ENCODE measurements around the gene CNTRL. TPM values are rescaled to one million over a fixed set of nuclear protein-coding genes. Genes with fewer than 3 reads are reported as not detected.

CNTRL gene
- total and polyA plus RNA-seq, 2 donors (not counting 1 experiment from before 2014, with no cell fraction given): 40.0 to 146 TPM

GRCh38 chr9:121138973-121139372 is 64.2 kb downstream of the CNTRL start:
- Histone ChIP-seq H3K4me2 (replicated peaks; ENCODE audit: low read depth, low read length, poor library complexity, severe bottlenecking) (no peak overlapping the region), H4K20me1 (ENCODE audit: control insufficient read depth, insufficient read depth, low read length, poor library complexity, severe bottlenecking) (no peaks in the 10 kb centered on the region), H3K79me2 (ENCODE audit: control insufficient read depth, insufficient read depth, low read length) (peaks cover 23% of the 10 kb centered on the region), H3K36me3 (replicated peaks in 1 of 2; ENCODE audit: control extremely low read depth in 1 of 2, control insufficient read depth in 1 of 2, extremely low read depth in 1 of 2, insufficient read depth in 2 of 2, low read length in 1 of 2) (peaks cover 36 to 91% of the 10 kb centered on the region in 2 experiments), H3K4me1 (ENCODE audit: control insufficient read depth in 2 of 2, insufficient read depth in 2 of 2, low read length in 2 of 2) (no peaks in the 10 kb centered on the region), H3K27ac (ENCODE audit: low read length in 2 of 2) (no peak overlapping the region), H3K9me3 (ENCODE audit: control extremely low read depth in 1 of 3, control insufficient read depth in 2 of 3, insufficient read depth in 1 of 3, low read length in 2 of 3) (no peaks in the 10 kb centered on the region), H3K27me3 (replicated peaks in 1 of 4; ENCODE audit: control extremely low read depth in 1 of 4, control insufficient read depth in 3 of 4, insufficient read depth in 4 of 4, low read length in 3 of 4) (no peaks in the 10 kb centered on the region), H3K4me3 (ENCODE audit: control extremely low read depth in 1 of 5, extremely low read depth in 1 of 5, insufficient read depth in 1 of 5, low read depth in 2 of 5, low read length in 4 of 5) (no peak overlapping the region), H3K9ac (ENCODE audit: low read length) (no peak overlapping the region), H2AFZ (ENCODE audit: insufficient read depth, low read depth, low read length, poor library complexity, severe bottlenecking) (no peak overlapping the region)
- DNase-seq: no peak
- Mint-ChIP-seq H3K4me1 (peaks cover 2% of the 10 kb centered on the region), H3K27ac (no peak overlapping the region), H3K9me3 (ENCODE audit: insufficient read depth) (no peaks in the 10 kb centered on the region), H3K27me3 (no peaks in the 10 kb centered on the region), H3K4me3 (no peak overlapping the region)
- ChIA-PET CTCF (interaction anchor here (1.4 kb wide), 1 partner anchor 8 kb away, joined by 4 read pairs; no protein-coding TSS in a partner anchor), POLR2A (interaction anchor here (0.6 kb wide), 1 partner anchor 384 kb away, joined by 15 read pairs; no protein-coding TSS in a partner anchor)
- WGBS (ENCODE audit: insufficient coverage): 86% methylated on average over 1 of the region's 3 CpGs
- intact Hi-C loops (cut with micrococcal nuclease): no loop called here
- TF ChIP-seq CTCF (IDR thresholded peaks at IDR 0.05) (no peak), EZH2 (IDR thresholded peaks at IDR 0.05; ENCODE audit: borderline replicate concordance, insufficient read depth, low read depth, low read length, poor library complexity, severe bottlenecking) (no peak)
- ATAC-seq (ENCODE audit: low read depth): no peak

- DNase-seq (no peak), ATAC-seq (ENCODE audit: low read depth) (no peak)
- intact Hi-C loops (cut with micrococcal nuclease): no loop called here
- CTCF ChIA-PET: no interaction called here
- no peak overlapping the region for H3K9ac ChIP-seq (ENCODE audit: low read length)
- Mint-ChIP-seq H3K4me1 (no peaks in the 10 kb centered on the region), H3K9me3 (ENCODE audit: insufficient read depth) (no peaks in the 10 kb centered on the region), H3K27me3 (no peaks in the 10 kb centered on the region), H3K4me3 (no peak overlapping the region), H3K27ac (no peak overlapping the region)
- H3K4me2 ChIP-seq (replicated peaks; ENCODE audit: low read depth, low read length, poor library complexity, severe bottlenecking): no peak overlapping the region
- H3K4me1 ChIP-seq (ENCODE audit: control insufficient read depth in 2 of 2, insufficient read depth in 2 of 2, low read length in 2 of 2): no peaks in the 10 kb centered on the region
- peaks cover 42 to 98% of the 10 kb centered on the region in 2 experiments for H3K36me3 ChIP-seq (replicated peaks in 1 of 2; ENCODE audit: control extremely low read depth in 1 of 2, control insufficient read depth in 1 of 2, extremely low read depth in 1 of 2, insufficient read depth in 2 of 2, low read length in 1 of 2)
- no peaks in the 10 kb centered on the region for H4K20me1 ChIP-seq (ENCODE audit: control insufficient read depth, insufficient read depth, low read length, poor library complexity, severe bottlenecking)
- TF ChIP-seq EZH2 (IDR thresholded peaks at IDR 0.05; ENCODE audit: borderline replicate concordance, insufficient read depth, low read depth, low read length, poor library complexity, severe bottlenecking): no peak
- no peak for TF ChIP-seq CTCF (IDR thresholded peaks at IDR 0.05)
- POLR2A ChIA-PET: no interaction called here
- H2AFZ ChIP-seq (ENCODE audit: insufficient read depth, low read depth, low read length, poor library complexity, severe bottlenecking): no peak overlapping the region
- no peaks in the 10 kb centered on the region for H3K9me3 ChIP-seq (ENCODE audit: control extremely low read depth in 1 of 3, control insufficient read depth in 2 of 3, insufficient read depth in 1 of 3, low read length in 2 of 3)
- no peak overlapping the region for H3K4me3 ChIP-seq (ENCODE audit: control extremely low read depth in 1 of 5, extremely low read depth in 1 of 5, insufficient read depth in 1 of 5, low read depth in 2 of 5, low read length in 4 of 5)
- no peaks in the 10 kb centered on the region for H3K27me3 ChIP-seq (replicated peaks in 1 of 4; ENCODE audit: control extremely low read depth in 1 of 4, control insufficient read depth in 3 of 4, insufficient read depth in 4 of 4, low read length in 3 of 4)
- no peak overlapping the region for H3K27ac ChIP-seq (ENCODE audit: low read length in 2 of 2)
- H3K79me2 ChIP-seq (ENCODE audit: control insufficient read depth, insufficient read depth, low read length): peaks cover 22% of the 10 kb centered on the region
- no CpG with 5 or more reads among the region's 1 CpG for WGBS (ENCODE audit: insufficient coverage)
Measured at GRCh38 chr9:121140162-121140561, 65.4 kb downstream of the CNTRL start.
